ENCODE results near the gene LARP1. TPM values are rescaled to one million over a fixed set of nuclear protein-coding genes. Genes with fewer than 3 reads are reported as not detected.

Gene LARP1
- total RNA-seq, 1 donor from 2014 or later, result 243 TPM

GRCh38 chr5:154815684-154816247, 60.6 kb downstream of the LARP1 start:
- Histone ChIP-seq H4K20me1 (ENCODE audit: insufficient read depth, low read length) (peaks cover 34% of the 10 kb centered on the region), H3K79me2 (ENCODE audit: insufficient read depth, low read length) (peaks cover 11% of the 10 kb centered on the region), H3K27me3 (ENCODE audit: insufficient read depth, low read length) (no peaks in the 10 kb centered on the region), H3K27ac (ENCODE audit: low read depth, low read length) (no peak overlapping the region), H3K36me3 (ENCODE audit: insufficient read depth, low read length) (peaks cover 37% of the 10 kb centered on the region), H3K4me3 (ENCODE audit: insufficient read depth, low read depth, low read length) (no peak overlapping the region), H3K9ac (ENCODE audit: low read length) (no peak overlapping the region), H3K4me2 (ENCODE audit: low read length) (no peak overlapping the region), H3K9me3 (ENCODE audit: insufficient read depth, low read depth, low read length) (no peaks in the 10 kb centered on the region), H3K4me1 (ENCODE audit: insufficient read depth, low read length) (no peaks in the 10 kb centered on the region), H2AFZ (ENCODE audit: low read depth, low read length) (no peak overlapping the region)
- Mint-ChIP-seq H3K27ac (ENCODE audit: unreplicated experiment) (peak overlapping the region; percentile 3), H3K27me3 (ENCODE audit: low read depth, unreplicated experiment) (no peaks in the 10 kb centered on the region), H3K4me1 (ENCODE audit: low read depth, unreplicated experiment) (no peaks in the 10 kb centered on the region), H3K36me3 (ENCODE audit: low read depth, unreplicated experiment) (peaks cover 37% of the 10 kb centered on the region), H3K4me3 (ENCODE audit: unreplicated experiment) (no peak overlapping the region), H3K9me3 (ENCODE audit: unreplicated experiment) (no peaks in the 10 kb centered on the region)
- no peak for FAIRE-seq
- DNase-seq (ENCODE audit: low read depth), result no peak
- TF ChIP-seq CTCF (IDR thresholded peaks at IDR 0.05; ENCODE audit: insufficient read depth, low read depth, low read length), result no peak
- no peak for TF ChIP-seq EZH2 (IDR thresholded peaks at IDR 0.05; ENCODE audit: insufficient read depth, low read length)

GRCh38 chr5:154816891-154817492, 61.8 kb downstream of the LARP1 start:
- H3K4me3 Mint-ChIP-seq (ENCODE audit: unreplicated experiment), result no peak overlapping the region

More at GRCh38 chr5:154816891-154817492, 61.8 kb downstream of the LARP1 start:
- no peak for FAIRE-seq
- TF ChIP-seq CTCF (IDR thresholded peaks at IDR 0.05; ENCODE audit: insufficient read depth, low read depth, low read length), result no peak
- TF ChIP-seq EZH2 (IDR thresholded peaks at IDR 0.05; ENCODE audit: insufficient read depth, low read length), result no peak
- Histone ChIP-seq H3K79me2 (ENCODE audit: insufficient read depth, low read length) (peaks cover 11% of the 10 kb centered on the region), H3K9ac (ENCODE audit: low read length) (no peak overlapping the region), H3K27ac (ENCODE audit: low read depth, low read length) (no peak overlapping the region), H3K27me3 (ENCODE audit: insufficient read depth, low read length) (no peaks in the 10 kb centered on the region), H3K9me3 (ENCODE audit: insufficient read depth, low read depth, low read length) (no peaks in the 10 kb centered on the region), H3K4me1 (ENCODE audit: insufficient read depth, low read length) (no peaks in the 10 kb centered on the region), H3K36me3 (ENCODE audit: insufficient read depth, low read length) (peaks cover 28% of the 10 kb centered on the region), H3K4me3 (ENCODE audit: insufficient read depth, low read depth, low read length) (no peak overlapping the region), H4K20me1 (ENCODE audit: insufficient read depth, low read length) (peaks cover 29% of the 10 kb centered on the region), H2AFZ (ENCODE audit: low read depth, low read length) (no peak overlapping the region), H3K4me2 (ENCODE audit: low read length) (no peak overlapping the region)
- Mint-ChIP-seq H3K36me3 (ENCODE audit: low read depth, unreplicated experiment) (peaks cover 34% of the 10 kb centered on the region), H3K27me3 (ENCODE audit: low read depth, unreplicated experiment) (no peaks in the 10 kb centered on the region), H3K4me1 (ENCODE audit: low read depth, unreplicated experiment) (no peaks in the 10 kb centered on the region), H3K27ac (ENCODE audit: unreplicated experiment) (no peak overlapping the region), H3K9me3 (ENCODE audit: unreplicated experiment) (no peaks in the 10 kb centered on the region)
- DNase-seq (ENCODE audit: low read depth), result no peak

All from astrocyte (in vitro differentiated cells and primary cell).